Thyroid gland (tissue), 4 donors: ENCODE measurements around the gene GBE1.

Experiments
- POLR2A ChIP-seq, 2 donors: fragments of 450-650 bp; IDR thresholded peaks; one replicate each; pipeline ENCODE4 v1.6.1; 2017; ENCODE audit warnings: antibody characterized with exemption in 2 of 2, mild to moderate bottlenecking in 2 of 2, moderate library complexity in 1 of 2
- TF ChIP-seq, protein P1 (sequence below), 6 experiments: fragments of 200-600 bp in 3 of 6; fragments of 450-650 bp in 3 of 6; sonication (generic) in 3 of 6; IDR thresholded peaks; one replicate each; pipeline ENCODE4 v1.5.1; 2016 to 2019; ENCODE audit warnings: antibody characterized with exemption in 6 of 6, mild to moderate bottlenecking in 2 of 6, inconsistent platforms in 1 of 6, moderate library complexity in 1 of 6

DNA sequence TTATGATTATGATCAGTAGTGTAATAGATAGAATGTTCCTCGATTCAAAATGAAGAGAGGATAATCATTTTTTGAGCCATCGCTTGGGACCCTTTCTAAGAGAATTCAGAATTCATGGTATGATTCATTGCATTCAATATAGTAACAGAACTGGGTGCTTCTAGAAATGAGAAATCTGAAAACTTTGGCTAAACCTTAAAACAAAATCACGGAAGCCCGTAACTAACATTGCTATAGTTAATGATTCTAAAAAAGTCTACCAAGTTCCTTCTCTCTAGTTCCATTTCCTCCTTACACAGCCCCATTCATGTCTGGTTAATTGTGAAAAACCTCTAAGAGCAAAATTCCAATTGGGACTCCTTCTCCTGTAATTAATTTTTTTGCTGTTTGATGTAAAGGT lies 217.1 kb downstream of the GBE1 start:
- TF ChIP-seq, protein P1, sequence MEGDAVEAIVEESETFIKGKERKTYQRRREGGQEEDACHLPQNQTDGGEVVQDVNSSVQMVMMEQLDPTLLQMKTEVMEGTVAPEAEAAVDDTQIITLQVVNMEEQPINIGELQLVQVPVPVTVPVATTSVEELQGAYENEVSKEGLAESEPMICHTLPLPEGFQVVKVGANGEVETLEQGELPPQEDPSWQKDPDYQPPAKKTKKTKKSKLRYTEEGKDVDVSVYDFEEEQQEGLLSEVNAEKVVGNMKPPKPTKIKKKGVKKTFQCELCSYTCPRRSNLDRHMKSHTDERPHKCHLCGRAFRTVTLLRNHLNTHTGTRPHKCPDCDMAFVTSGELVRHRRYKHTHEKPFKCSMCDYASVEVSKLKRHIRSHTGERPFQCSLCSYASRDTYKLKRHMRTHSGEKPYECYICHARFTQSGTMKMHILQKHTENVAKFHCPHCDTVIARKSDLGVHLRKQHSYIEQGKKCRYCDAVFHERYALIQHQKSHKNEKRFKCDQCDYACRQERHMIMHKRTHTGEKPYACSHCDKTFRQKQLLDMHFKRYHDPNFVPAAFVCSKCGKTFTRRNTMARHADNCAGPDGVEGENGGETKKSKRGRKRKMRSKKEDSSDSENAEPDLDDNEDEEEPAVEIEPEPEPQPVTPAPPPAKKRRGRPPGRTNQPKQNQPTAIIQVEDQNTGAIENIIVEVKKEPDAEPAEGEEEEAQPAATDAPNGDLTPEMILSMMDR (IDR thresholded peaks at IDR 0.05), result no peak
- TF ChIP-seq POLR2A (IDR thresholded peaks at IDR 0.05), result no peak
